GM19238 (cell line): Measurements from ENCODE around the gene RNU1-3.
"Not testable (repeated sequence)": the region's sequence is repeated elsewhere in the genome, so short reads cannot be mapped to it uniquely, and the experiment has no call there.

Experiments used
- DNase-seq: peaks from one replicate; pipeline ENCODE4 v3.0.0; 2011; ENCODE audit warnings: low spot score; ENCODE audit not compliant: insufficient read length

Gene RNU1-3

GRCh38 chr1:16694308-16694702 is 27.6 kb upstream of the RNU1-3 start:
- DNase-seq = not testable (repeated sequence)

- DNase-seq = not testable (repeated sequence)
Measured at GRCh38 chr1:16693449-16694307, 26.9 kb upstream of the RNU1-3 start.

- DNase-seq = not testable (repeated sequence)
Measured at GRCh38 chr1:16692717-16693448, 26.1 kb upstream of the RNU1-3 start.

GRCh38 chr1:16692283-16692682 is 25.5 kb upstream of the RNU1-3 start:
- DNase-seq = not testable (repeated sequence)

- not testable (repeated sequence) for DNase-seq
Measured at GRCh38 chr1:16690971-16691682, 24.4 kb upstream of the RNU1-3 start.

- not testable (repeated sequence) for DNase-seq
Measured at GRCh38 chr1:16687132-16687800, 20.5 kb upstream of the RNU1-3 start.

GRCh38 chr1:16685445-16686371 is 19.0 kb upstream of the RNU1-3 start:
- not testable (repeated sequence) for DNase-seq

GRCh38 chr1:16684738-16685337 is 18.1 kb upstream of the RNU1-3 start:
- DNase-seq = not testable (repeated sequence)

- not testable (repeated sequence) for DNase-seq
Measured at GRCh38 chr1:16684152-16684551, 17.4 kb upstream of the RNU1-3 start.

GRCh38 chr1:16682803-16683202 is 16.1 kb upstream of the RNU1-3 start:
- DNase-seq = not testable (repeated sequence)

- not testable (repeated sequence) for DNase-seq
Measured at GRCh38 chr1:16680366-16680765, 13.6 kb upstream of the RNU1-3 start.

- peak; percentile 18 for DNase-seq
Measured at GRCh38 chr1:16677552-16678431, 11.0 kb upstream of the RNU1-3 start.

- DNase-seq = peak; percentile 23
Measured at GRCh38 chr1:16676661-16677523, 10.1 kb upstream of the RNU1-3 start.

- not testable (repeated sequence) for DNase-seq
Measured at GRCh38 chr1:16675118-16675510, 8.4 kb upstream of the RNU1-3 start.

GRCh38 chr1:16673976-16674375 is 7.2 kb upstream of the RNU1-3 start:
- DNase-seq = not testable (repeated sequence)

- DNase-seq = not testable (repeated sequence)
Measured at GRCh38 chr1:16665836-16666235, 912 bp downstream of the RNU1-3 start.

- DNase-seq = not testable (repeated sequence)
Measured at GRCh38 chr1:16658234-16658633, 8.5 kb downstream of the RNU1-3 start.
